ENCODE measurements around the gene LIMCH1. TPM values are rescaled to one million over a fixed set of nuclear protein-coding genes. Genes with fewer than 3 reads are reported as not detected.

LIMCH1 gene
- total RNA-seq, 2 donors from 2014 or later: 3.1 to 5.8 TPM

DNA sequence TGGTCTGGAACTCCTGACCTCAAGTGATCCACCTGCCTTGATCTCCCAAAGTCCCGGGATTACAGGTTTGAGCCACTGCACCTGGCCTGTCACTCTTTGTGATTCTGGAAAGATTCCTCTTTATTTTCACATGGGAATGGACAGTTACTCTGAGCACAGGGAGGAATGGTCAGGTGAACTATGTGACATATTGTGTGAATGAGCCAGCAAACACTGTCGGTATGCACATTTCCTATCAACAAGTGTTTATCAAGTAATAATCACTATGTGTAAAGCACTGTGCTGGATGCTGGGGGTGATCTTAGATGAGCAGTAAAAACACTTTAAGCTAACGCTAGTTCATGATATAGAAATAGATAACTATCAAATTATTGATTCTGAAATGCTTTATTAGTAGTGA is 97.5 kb downstream of the LIMCH1 start:
- WGBS, 2 experiments (ENCODE audit: insufficient coverage in 1 of 2, insufficient read length in 1 of 2): 78 to 90% methylated on average over 1 to 2 of the region's 3 CpGs
- Histone ChIP-seq H3K4me3 (ENCODE audit: low read length) (no peak overlapping the region), H3K27ac (ENCODE audit: low read depth, low read length) (no peak overlapping the region), H3K9ac (ENCODE audit: extremely low read depth, low read length, poor library complexity, severe bottlenecking) (no peak overlapping the region), H3K4me1 (ENCODE audit: control insufficient read depth, insufficient read depth, low read length) (peaks cover 8% of the 10 kb centered on the region), H3K27me3 (ENCODE audit: control insufficient read depth, insufficient read depth, low read length, poor library complexity, severe bottlenecking) (peaks cover 6% of the 10 kb centered on the region), H3K36me3 (ENCODE audit: control insufficient read depth, insufficient read depth, low read length) (no peaks in the 10 kb centered on the region), H3K9me3 (ENCODE audit: control insufficient read depth, low read length) (no peaks in the 10 kb centered on the region)
- H3K4me3 Mint-ChIP-seq: no peak overlapping the region
- no peak for TF ChIP-seq CTCF (conservative IDR thresholded peaks at IDR 0.05)
- DNase-seq: no peak
- H3K27me3 Mint-ChIP-seq (ENCODE audit: insufficient read depth): peaks cover 28% of the 10 kb centered on the region
- H3K27ac Mint-ChIP-seq: no peak overlapping the region
- H3K4me1 Mint-ChIP-seq: peaks cover 23% of the 10 kb centered on the region
- H3K9me3 Mint-ChIP-seq: no peaks in the 10 kb centered on the region
- no peaks in the 10 kb centered on the region for H3K36me3 Mint-ChIP-seq (ENCODE audit: low read depth)

DNA sequence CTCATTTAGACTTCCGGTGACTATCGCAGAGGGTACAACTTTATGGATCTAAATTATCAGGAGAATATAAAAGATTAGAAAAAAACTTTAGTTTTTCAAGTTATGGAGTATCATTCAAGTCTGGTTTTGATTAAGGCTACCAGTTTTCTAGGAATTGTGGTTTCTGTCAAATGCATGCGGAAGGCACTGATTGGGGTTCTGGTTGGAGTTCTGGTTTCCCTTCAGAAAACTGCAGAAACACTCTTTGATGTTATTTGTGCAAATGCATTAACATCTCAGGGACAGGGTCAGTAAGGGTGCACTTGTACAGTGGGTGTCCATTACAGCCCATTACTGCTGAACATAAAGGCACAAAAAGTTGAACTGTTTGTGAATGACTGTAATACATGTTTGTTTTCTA is 100.2 kb downstream of the LIMCH1 start:
- no peak for TF ChIP-seq CTCF (conservative IDR thresholded peaks at IDR 0.05)
- no peaks in the 10 kb centered on the region for H3K9me3 Mint-ChIP-seq
- no peak overlapping the region for H3K4me3 Mint-ChIP-seq

GRCh38 chr4:41638866-41639265 is 100.9 kb downstream of the LIMCH1 start:
- no peak for TF ChIP-seq CTCF (conservative IDR thresholded peaks at IDR 0.05)
- WGBS, 2 experiments (ENCODE audit: insufficient coverage in 1 of 2, insufficient read length in 1 of 2): 88 to 98% methylated on average over 3 to 4 of the region's 4 CpGs
- H3K36me3 Mint-ChIP-seq (ENCODE audit: low read depth): no peaks in the 10 kb centered on the region

More for the DNA sequence above, 100.2 kb downstream of the LIMCH1 start:
- peaks cover 26% of the 10 kb centered on the region for H3K27me3 Mint-ChIP-seq (ENCODE audit: insufficient read depth)
- WGBS, 2 experiments (ENCODE audit: insufficient coverage in 1 of 2, insufficient read length in 1 of 2): 94 to 100% methylated on average over 1 to 3 of the region's 3 CpGs
- Histone ChIP-seq H3K4me1 (ENCODE audit: control insufficient read depth, insufficient read depth, low read length) (no peaks in the 10 kb centered on the region), H3K9ac (ENCODE audit: extremely low read depth, low read length, poor library complexity, severe bottlenecking) (no peak overlapping the region), H3K27me3 (ENCODE audit: control insufficient read depth, insufficient read depth, low read length, poor library complexity, severe bottlenecking) (peaks cover 6% of the 10 kb centered on the region), H3K36me3 (ENCODE audit: control insufficient read depth, insufficient read depth, low read length) (no peaks in the 10 kb centered on the region), H3K27ac (ENCODE audit: low read depth, low read length) (no peak overlapping the region), H3K9me3 (ENCODE audit: control insufficient read depth, low read length) (no peaks in the 10 kb centered on the region), H3K4me3 (ENCODE audit: low read length) (no peak overlapping the region)
- peaks cover 16% of the 10 kb centered on the region for H3K4me1 Mint-ChIP-seq
- H3K36me3 Mint-ChIP-seq (ENCODE audit: low read depth): no peaks in the 10 kb centered on the region
- DNase-seq: no peak
- H3K27ac Mint-ChIP-seq: no peak overlapping the region

More at GRCh38 chr4:41638866-41639265, 100.9 kb downstream of the LIMCH1 start:
- Histone ChIP-seq H3K36me3 (ENCODE audit: control insufficient read depth, insufficient read depth, low read length) (no peaks in the 10 kb centered on the region), H3K4me1 (ENCODE audit: control insufficient read depth, insufficient read depth, low read length) (no peaks in the 10 kb centered on the region), H3K27ac (ENCODE audit: low read depth, low read length) (no peak overlapping the region), H3K9ac (ENCODE audit: extremely low read depth, low read length, poor library complexity, severe bottlenecking) (no peak overlapping the region), H3K4me3 (ENCODE audit: low read length) (no peak overlapping the region), H3K9me3 (ENCODE audit: control insufficient read depth, low read length) (no peaks in the 10 kb centered on the region), H3K27me3 (ENCODE audit: control insufficient read depth, insufficient read depth, low read length, poor library complexity, severe bottlenecking) (peaks cover 6% of the 10 kb centered on the region)
- H3K4me3 Mint-ChIP-seq: no peak overlapping the region
- no peak overlapping the region for H3K27ac Mint-ChIP-seq
- DNase-seq: no peak
- no peaks in the 10 kb centered on the region for H3K9me3 Mint-ChIP-seq
- peaks cover 22% of the 10 kb centered on the region for H3K27me3 Mint-ChIP-seq (ENCODE audit: insufficient read depth)
- H3K4me1 Mint-ChIP-seq: peaks cover 16% of the 10 kb centered on the region
